ENCODE data around the gene MS4A15. TPM values are rescaled to one million over a fixed set of nuclear protein-coding genes. Genes with fewer than 3 reads are reported as not detected.

MS4A15 gene
- polyA plus RNA-seq, 3 donors from 2014 or later: not detected

DNA sequence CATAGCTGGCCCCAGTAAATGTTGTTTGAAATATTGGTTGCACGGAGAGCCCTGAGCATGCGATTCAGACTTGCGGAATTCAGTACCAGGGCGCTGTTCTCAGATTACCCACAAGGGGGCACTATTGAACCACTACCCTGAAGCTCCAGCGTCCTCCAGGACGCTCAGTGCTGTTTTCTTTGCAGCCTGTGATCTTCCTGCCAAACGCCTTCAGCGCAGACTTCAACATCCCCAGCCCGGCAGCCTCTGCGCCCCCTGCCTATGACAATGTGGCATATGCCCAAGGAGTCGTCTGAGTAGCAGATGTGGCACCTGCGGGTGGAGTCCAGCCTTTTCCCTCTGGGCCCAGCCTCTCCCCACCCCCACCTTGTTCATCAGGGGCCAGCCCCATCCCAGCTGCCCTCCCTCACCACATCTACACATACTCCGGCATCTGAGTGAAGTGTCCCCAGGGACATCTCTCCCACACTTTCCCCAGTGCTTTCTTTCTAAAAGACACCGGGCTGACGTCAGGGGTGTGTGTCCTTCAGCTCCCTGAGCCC is 18.8 kb downstream of the MS4A15 start:
- no peaks in the 10 kb centered on the region for H3K9me3 Mint-ChIP-seq
- no peaks in the 10 kb centered on the region for H3K36me3 Mint-ChIP-seq
- H3K27ac Mint-ChIP-seq: no peak overlapping the region
- peaks cover 8 to 11% of the 10 kb centered on the region in 2 donors for H3K4me1 Mint-ChIP-seq
- no peak overlapping the region for H3K4me3 Mint-ChIP-seq
- H3K27me3 Mint-ChIP-seq (ENCODE audit: low read depth in 3 of 3): peaks cover 1 to 7% (median 2%) of the 10 kb centered on the region in 3 donors
- DNase-seq: peak; percentile 46 to 64 (median 56)

DNA sequence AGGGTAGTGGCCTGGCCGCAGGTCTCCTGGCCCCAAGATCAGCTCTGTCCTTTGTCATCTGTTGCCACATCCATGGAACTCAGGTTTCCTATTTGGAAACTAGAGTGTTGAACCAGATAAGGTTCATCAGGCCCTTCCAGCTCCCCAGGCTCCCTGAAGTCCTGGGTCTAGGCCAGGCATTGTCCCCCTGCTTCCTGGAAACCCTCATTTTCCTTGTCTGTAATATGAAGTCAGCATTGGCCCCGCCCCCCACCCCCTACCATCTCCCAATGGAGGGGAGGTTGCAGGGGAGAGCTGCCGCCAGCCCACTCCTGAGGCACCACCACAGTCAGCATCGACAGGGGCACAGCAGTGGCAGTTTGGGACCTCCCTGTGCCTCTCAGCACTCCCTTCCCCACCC is 19.5 kb downstream of the MS4A15 start:
- no peak for DNase-seq
- H3K27me3 Mint-ChIP-seq (ENCODE audit: low read depth in 3 of 3): peaks cover 1 to 7% (median 2%) of the 10 kb centered on the region in 3 donors
- no peaks in the 10 kb centered on the region for H3K9me3 Mint-ChIP-seq
- no peaks in the 10 kb centered on the region for H3K36me3 Mint-ChIP-seq
- H3K27ac Mint-ChIP-seq: no peak overlapping the region
- H3K4me1 Mint-ChIP-seq: peaks cover 8 to 11% of the 10 kb centered on the region in 2 donors
- H3K4me3 Mint-ChIP-seq: no peak overlapping the region

DNA sequence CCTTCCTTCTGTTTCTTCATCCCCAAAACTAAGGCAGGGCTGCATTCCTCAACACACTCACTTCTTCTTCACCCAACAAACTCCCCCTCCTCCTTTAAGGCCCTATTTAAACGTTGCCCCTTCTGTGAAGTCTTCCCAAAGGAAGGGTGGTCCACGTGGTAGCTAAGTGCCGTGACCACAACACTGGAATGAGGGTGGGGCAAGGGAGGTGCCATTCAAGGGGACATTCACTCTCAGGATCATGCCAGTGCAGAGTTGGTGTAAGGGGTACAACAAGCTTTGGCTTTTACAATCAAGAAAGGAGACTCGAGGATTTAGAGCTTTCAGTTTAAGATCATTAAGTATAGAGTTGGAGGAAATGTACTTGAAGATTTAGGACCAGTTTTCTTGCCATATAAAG is 20.4 kb downstream of the MS4A15 start:
- H3K4me1 Mint-ChIP-seq: peaks cover 8 to 11% of the 10 kb centered on the region in 2 donors
- DNase-seq: no peak

DNA sequence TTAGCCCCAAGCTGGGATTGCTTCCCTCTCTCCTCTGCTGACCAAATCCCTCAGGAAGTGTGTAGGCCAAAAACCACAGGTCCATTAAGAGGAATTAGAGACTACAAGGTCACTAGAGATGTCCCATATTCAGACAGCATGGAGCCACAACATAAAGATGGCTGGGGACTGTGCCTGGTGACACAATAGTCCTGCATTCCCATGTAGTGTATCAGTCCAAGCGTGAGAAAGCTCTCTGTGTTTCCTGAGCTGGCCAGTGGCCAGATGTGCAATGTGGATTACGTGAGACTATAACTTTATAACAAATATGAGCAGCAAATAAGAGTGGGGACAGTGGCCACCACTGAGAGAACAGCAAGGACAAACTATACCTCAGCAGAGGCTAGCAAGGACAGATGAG is 20.9 kb downstream of the MS4A15 start:
- Mint-ChIP-seq H3K4me1 (peaks cover 8 to 11% of the 10 kb centered on the region in 2 donors), H3K27ac (no peak overlapping the region), H3K4me3 (no peak overlapping the region), H3K36me3 (no peaks in the 10 kb centered on the region), H3K27me3 (ENCODE audit: low read depth in 3 of 3) (peaks cover 1 to 4% (median 2%) of the 10 kb centered on the region in 3 donors), H3K9me3 (no peaks in the 10 kb centered on the region)
- DNase-seq: no peak

More for the DNA sequence above, 20.4 kb downstream of the MS4A15 start:
- Mint-ChIP-seq H3K27me3 (ENCODE audit: low read depth in 3 of 3) (peaks cover 1 to 4% (median 2%) of the 10 kb centered on the region in 3 donors), H3K27ac (no peak overlapping the region), H3K9me3 (no peaks in the 10 kb centered on the region), H3K36me3 (no peaks in the 10 kb centered on the region), H3K4me3 (no peak overlapping the region)

DNA sequence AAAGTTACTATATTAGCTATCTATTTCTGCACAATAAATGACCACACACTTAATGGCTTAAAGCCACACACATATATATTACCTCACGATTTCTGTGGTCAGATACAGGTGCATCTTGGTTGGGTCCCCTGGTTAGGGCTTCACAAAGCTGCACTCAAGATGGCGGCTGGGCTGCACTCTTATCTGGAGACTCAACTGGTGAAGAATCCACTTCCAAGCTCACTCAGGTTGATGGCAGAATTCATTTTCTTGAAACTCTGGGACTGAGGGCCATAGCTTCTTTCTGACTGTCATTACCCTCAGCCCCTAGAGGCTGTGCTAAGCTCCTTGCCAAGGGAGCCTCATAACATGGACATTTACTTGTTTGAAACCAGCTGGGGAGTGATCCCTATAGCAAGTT is 23.4 kb downstream of the MS4A15 start:
- no peaks in the 10 kb centered on the region for H3K9me3 Mint-ChIP-seq

DNA sequence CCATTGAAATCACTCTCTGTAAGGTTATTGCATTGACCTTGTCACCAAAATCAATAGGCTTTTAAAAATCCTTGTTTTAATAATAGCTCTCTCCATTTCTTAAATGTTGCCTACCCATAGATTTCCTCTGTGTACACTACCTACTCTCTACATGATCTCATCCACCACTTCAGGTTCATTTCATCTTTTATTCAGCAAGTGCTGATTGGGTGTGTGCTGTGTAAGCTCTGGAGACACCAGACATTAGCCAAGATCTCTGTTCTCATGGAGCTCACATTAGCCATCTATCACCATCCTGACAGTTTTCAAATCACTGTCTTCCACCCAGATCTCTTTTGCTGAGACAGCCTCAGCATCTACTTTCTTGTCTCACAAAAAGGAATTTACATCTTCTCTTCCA is 24.1 kb downstream of the MS4A15 start:
- DNase-seq: no peak
- no peaks in the 10 kb centered on the region for H3K4me1 Mint-ChIP-seq
- H3K9me3 Mint-ChIP-seq: no peaks in the 10 kb centered on the region
- H3K4me3 Mint-ChIP-seq: no peak overlapping the region
- H3K36me3 Mint-ChIP-seq: no peaks in the 10 kb centered on the region
- H3K27ac Mint-ChIP-seq: no peak overlapping the region
- H3K27me3 Mint-ChIP-seq (ENCODE audit: low read depth in 3 of 3): peaks cover 0 to 2% (median 0%) of the 10 kb centered on the region in 3 donors

More for the DNA sequence above, 23.4 kb downstream of the MS4A15 start:
- no peak overlapping the region for H3K4me3 Mint-ChIP-seq
- no peak overlapping the region for H3K27ac Mint-ChIP-seq
- DNase-seq: no peak
- no peaks in the 10 kb centered on the region for H3K36me3 Mint-ChIP-seq
- peaks cover 0 to 4% (median 2%) of the 10 kb centered on the region in 3 donors for H3K27me3 Mint-ChIP-seq (ENCODE audit: low read depth in 3 of 3)
- H3K4me1 Mint-ChIP-seq: peaks cover 2 to 5% of the 10 kb centered on the region in 2 donors

DNA sequence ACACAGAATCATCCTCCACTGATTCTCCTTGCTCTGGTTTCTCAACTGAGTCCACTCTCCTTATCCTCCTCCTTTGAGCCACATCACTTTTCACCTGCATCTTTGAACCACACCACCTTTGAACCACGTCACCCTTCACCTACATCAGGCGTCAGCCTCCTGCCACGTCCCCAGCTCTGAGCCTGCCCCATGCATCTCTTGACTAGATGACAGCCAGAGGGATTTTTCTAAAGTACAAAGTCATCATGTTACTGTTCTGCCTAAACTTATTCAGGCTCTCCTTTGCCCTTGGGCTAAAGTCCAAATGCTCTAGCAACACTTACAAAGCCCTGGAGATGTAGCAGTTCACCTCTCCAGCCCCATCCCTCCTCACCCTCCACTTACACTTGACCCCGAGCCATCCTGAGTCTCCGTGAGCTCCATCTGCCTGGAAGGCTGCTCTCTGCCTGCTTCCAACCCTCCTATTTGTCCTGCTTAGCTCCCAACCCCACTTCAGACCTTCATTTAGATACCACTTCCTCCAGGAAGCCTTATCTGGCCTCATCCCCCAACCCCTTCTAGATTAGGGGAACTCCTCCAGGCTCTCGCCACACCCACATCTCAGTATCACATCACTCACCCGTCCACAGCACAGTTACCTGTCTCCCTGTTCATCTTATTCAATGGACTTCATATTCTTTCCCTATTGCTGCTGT is 24.8 kb downstream of the MS4A15 start:
- Mint-ChIP-seq H3K36me3 (no peaks in the 10 kb centered on the region), H3K4me1 (no peaks in the 10 kb centered on the region), H3K27me3 (ENCODE audit: low read depth in 3 of 3) (peaks cover 0 to 2% (median 0%) of the 10 kb centered on the region in 3 donors), H3K4me3 (no peak overlapping the region), H3K27ac (no peak overlapping the region), H3K9me3 (no peaks in the 10 kb centered on the region)
- no peak for DNase-seq

DNA sequence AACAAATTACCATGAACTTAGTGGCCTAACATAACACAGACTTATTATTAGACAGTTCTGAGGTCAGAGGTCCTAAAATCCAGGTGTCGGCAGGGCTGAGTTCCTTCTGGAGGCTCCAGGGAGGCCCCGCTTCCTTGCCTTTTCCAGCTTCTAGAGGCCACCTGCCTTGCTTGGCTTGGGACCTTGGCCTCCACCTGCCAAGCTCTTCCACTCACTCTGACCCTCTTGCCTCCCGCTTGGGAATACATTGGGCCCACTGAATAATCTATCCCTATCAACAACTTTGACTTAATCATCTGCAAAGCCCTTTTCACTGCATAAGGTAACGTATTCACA is 25.3 kb downstream of the MS4A15 start:
- no peaks in the 10 kb centered on the region for H3K9me3 Mint-ChIP-seq
- H3K27ac Mint-ChIP-seq: no peak overlapping the region
- H3K27me3 Mint-ChIP-seq (ENCODE audit: low read depth in 3 of 3): no peaks in the 10 kb centered on the region
- no peak for DNase-seq
- no peaks in the 10 kb centered on the region for H3K4me1 Mint-ChIP-seq
- H3K4me3 Mint-ChIP-seq: no peak overlapping the region
- H3K36me3 Mint-ChIP-seq: no peaks in the 10 kb centered on the region

DNA sequence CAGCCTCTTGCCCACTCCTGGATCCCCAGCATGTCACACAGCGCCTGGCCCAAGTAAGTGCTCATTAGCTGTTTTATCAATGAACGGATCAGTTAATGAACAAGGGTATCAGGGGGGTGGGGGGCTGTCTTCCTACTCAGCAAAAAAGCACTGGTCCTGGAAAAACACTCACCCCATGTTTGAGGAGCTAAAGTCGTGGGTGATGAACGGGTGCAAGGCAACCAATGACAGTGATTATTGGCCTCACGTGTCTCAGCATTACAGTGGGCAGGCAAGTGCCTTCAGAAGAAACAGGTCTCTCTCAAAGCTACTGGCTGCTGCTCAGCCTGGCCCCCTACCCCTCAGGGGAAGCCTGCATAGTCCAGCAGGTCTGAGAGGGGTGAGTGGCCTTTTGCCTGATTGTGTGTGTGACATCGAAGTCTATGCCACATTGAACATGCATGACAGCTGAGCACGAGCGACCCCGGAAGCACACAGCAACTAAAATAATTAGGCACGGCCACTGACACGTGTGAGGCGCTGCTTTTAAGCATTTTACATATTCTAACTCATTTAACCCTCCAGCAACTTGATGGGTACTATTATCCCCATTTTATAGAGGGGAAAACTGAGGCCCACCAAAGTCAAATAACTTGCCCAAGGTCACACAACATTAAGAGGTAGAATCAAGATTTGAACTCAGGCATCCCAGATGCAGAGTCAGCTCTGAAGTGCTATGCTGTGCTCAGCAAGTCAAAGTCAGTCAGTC is 25.9 kb downstream of the MS4A15 start:
- no peaks in the 10 kb centered on the region for H3K27me3 Mint-ChIP-seq (ENCODE audit: low read depth in 3 of 3)
- H3K4me1 Mint-ChIP-seq: no peaks in the 10 kb centered on the region
- no peak overlapping the region for H3K4me3 Mint-ChIP-seq
- no peak for DNase-seq
- H3K27ac Mint-ChIP-seq: no peak overlapping the region
- H3K9me3 Mint-ChIP-seq: no peaks in the 10 kb centered on the region
- H3K36me3 Mint-ChIP-seq: no peaks in the 10 kb centered on the region

DNA sequence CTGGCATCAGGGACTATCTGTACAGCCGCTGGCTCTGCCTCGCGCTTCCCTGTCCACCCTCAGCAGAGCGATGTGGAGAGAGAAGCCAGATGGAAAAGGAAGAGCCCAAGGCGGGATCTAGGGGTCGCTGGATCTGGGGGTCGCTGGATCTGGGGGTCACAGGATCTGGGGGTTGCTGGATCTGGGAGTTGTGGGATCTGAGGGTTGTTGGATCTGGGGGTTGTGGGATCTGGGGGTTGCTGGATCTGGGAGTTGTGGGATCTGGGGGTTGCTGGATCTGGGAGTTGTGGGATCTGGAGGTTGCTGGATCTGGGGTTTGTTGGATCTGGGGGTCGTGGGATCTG is 26.4 kb downstream of the MS4A15 start:
- Mint-ChIP-seq H3K27me3 (ENCODE audit: low read depth in 3 of 3) (no peaks in the 10 kb centered on the region), H3K4me1 (no peaks in the 10 kb centered on the region), H3K36me3 (no peaks in the 10 kb centered on the region), H3K27ac (no peak overlapping the region), H3K9me3 (no peaks in the 10 kb centered on the region), H3K4me3 (no peak overlapping the region)
- DNase-seq: no peak

DNA sequence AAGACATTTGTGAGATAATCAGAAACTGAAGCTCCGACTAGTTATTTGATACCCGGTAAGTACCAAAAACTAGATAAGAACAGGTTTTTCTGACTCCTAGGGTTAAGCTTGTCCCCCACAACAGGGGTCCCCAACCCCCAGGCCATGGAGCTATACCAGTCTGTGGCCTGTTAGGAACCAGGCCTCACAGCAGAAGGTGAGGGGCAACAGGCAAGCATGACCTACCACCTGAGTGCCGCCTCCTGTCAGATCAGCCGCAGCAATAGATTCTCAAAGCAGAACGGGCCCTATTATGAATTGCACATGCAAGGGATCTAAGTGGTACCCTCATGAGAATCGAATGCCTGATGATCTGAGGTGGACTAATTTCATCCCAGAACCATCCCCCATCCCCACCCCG is 27.2 kb downstream of the MS4A15 start:
- no peaks in the 10 kb centered on the region for H3K36me3 Mint-ChIP-seq
- H3K9me3 Mint-ChIP-seq: no peaks in the 10 kb centered on the region
- no peaks in the 10 kb centered on the region for H3K27me3 Mint-ChIP-seq (ENCODE audit: low read depth in 3 of 3)
- H3K4me3 Mint-ChIP-seq: no peak overlapping the region
- no peak for DNase-seq
- no peak overlapping the region for H3K27ac Mint-ChIP-seq
- no peaks in the 10 kb centered on the region for H3K4me1 Mint-ChIP-seq

DNA sequence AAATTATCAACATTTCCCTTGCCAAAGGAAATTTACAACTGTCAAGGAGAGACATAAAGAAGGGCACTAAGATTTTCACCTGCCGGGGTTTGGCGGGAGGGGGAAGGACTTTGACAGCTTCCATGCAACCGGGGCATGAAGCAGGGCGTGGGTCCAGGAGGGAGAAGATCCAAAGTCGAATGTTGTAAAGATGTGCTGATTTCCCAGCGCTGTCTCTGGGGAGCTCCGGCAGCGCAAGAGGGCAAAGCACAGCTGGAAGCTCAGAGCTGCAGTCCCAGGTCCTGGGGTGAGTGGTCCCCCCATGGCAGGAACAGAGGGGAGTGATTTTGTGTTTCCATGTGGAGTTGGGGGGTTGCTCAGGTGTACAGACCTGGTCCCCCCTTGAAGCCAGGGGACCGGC is 28.5 kb downstream of the MS4A15 start, which contains the start of gene MS4A10:
TSS of gene MS4A10 (plus strand) at position 198 of the 400 bp plus-strand sequence. CDS start 5,003 bp downstream, outside the sequence.
- no peak within 1 kb of the TSS for H3K4me3 Mint-ChIP-seq
- H3K27me3 Mint-ChIP-seq (ENCODE audit: low read depth in 3 of 3): peaks cover 0 to under 1% (median 0%) of the 10 kb centered on the region in 3 donors
- DNase-seq: no peak
- H3K9me3 Mint-ChIP-seq: no peaks in the 10 kb centered on the region
- no peak within 1 kb of the TSS for H3K27ac Mint-ChIP-seq
- no peaks in the 10 kb centered on the region for H3K36me3 Mint-ChIP-seq
- H3K4me1 Mint-ChIP-seq: no peaks in the 10 kb centered on the region

DNA sequence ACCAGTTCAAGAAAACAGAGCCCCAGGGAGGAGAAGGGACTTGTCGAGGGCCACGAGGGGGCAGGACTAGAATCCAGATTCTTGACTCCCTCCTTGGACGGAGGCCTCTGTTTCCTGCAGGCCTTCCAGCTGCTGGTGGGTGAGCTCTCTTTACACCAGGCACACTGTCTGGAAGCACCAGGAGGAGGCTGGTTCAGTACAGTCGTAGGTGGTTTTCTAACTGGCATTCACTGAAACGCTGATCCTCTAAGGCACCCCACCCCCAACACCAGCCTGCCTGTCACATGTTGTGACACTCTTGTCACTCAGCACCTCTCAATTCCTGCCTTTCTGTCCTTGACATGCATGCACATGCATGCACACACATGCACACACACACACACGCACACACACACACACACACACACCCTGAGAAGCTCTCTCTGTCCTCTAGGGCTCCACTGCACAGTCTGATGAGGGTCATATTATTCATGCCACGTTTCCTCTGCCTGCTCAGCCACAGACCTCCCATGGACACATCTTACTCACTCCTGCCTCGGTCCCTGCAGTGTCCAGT is 29.2 kb downstream of the MS4A15 start:
- no peaks in the 10 kb centered on the region for H3K4me1 Mint-ChIP-seq
- no peak overlapping the region for H3K4me3 Mint-ChIP-seq
- H3K27ac Mint-ChIP-seq: no peak overlapping the region
- no peak for DNase-seq
- H3K36me3 Mint-ChIP-seq: no peaks in the 10 kb centered on the region
- H3K9me3 Mint-ChIP-seq: no peaks in the 10 kb centered on the region
- H3K27me3 Mint-ChIP-seq (ENCODE audit: low read depth in 3 of 3): peaks cover 0 to 1% (median 0%) of the 10 kb centered on the region in 3 donors
